Common myeloid progenitor, CD34-positive (primary cell): Measurements from ENCODE around the gene ALX3.

ENCODE experiments used
- CTCF ChIA-PET: fragments of 350-600 bp; sonication (Branson Sonifier 250); formaldehyde crosslinking; loops from one replicate; lab custom pipeline; 2021; ENCODE audit warnings: antibody characterized with exemption; lab: Charles Lee
- POLR2A ChIA-PET: fragments of 350-600 bp; sonication (Branson Sonifier 250); formaldehyde crosslinking; loops from one replicate; lab custom pipeline; 2021; ENCODE audit warnings: antibody characterized with exemption; lab: Charles Lee
- DNase-seq, 3 donors: peaks; one replicate each; pipeline versions ENCODE4 v3.0.0 to v3.0.0-alpha.2; 2013
- H3K27ac ChIP-seq, 2 experiments: 1 replicate in 1 of 2; 2 replicates in 1 of 2; pipeline ENCODE4 v1.7.0; 2013; ENCODE audit warnings: inconsistent platforms in 2 of 2, low read length in 2 of 2, mild to moderate bottlenecking in 2 of 2, low read depth in 1 of 2, moderate library complexity in 1 of 2; ENCODE audit not compliant: severe bottlenecking in 2 of 2, insufficient read depth in 1 of 2, poor library complexity in 1 of 2
- H3K27me3 ChIP-seq, 5 experiments: replicated peaks in 2 of 5; 1 replicate in 3 of 5; 2 replicates in 2 of 5; pipeline versions ENCODE4 v1.6.1 to v1.7.0; 2013; ENCODE audit warnings: low read length in 4 of 5, mild to moderate bottlenecking in 2 of 5, moderate library complexity in 2 of 5, inconsistent platforms in 1 of 5; ENCODE audit not compliant: insufficient read depth in 5 of 5, control insufficient read depth in 4 of 5
- H3K36me3 ChIP-seq, 4 experiments: 1 replicate in 2 of 4; 2 replicates in 2 of 4; pipeline versions ENCODE4 v1.6.1 to v1.7.0; 2013; ENCODE audit warnings: low read length in 3 of 4, control low read depth in 1 of 4, mild to moderate bottlenecking in 1 of 4; ENCODE audit not compliant: control insufficient read depth in 4 of 4, insufficient read depth in 4 of 4
- H3K4me1 ChIP-seq, 4 experiments: 1 replicate in 3 of 4; 2 replicates in 1 of 4; pipeline versions ENCODE4 v1.6.1 to v1.7.1; 2013; ENCODE audit warnings: low read length in 3 of 4, mild to moderate bottlenecking in 3 of 4, control low read depth in 1 of 4, inconsistent platforms in 1 of 4, moderate library complexity in 1 of 4; ENCODE audit not compliant: control insufficient read depth in 4 of 4, insufficient read depth in 4 of 4; ENCODE audit errors: control extremely low read depth in 1 of 4
- H3K4me3 ChIP-seq, 7 experiments: 1 replicate in 4 of 7; 2 replicates in 3 of 7; pipeline versions ENCODE4 v1.5.1 to v1.7.0; 2013; ENCODE audit warnings: mild to moderate bottlenecking in 7 of 7, low read length in 6 of 7, moderate library complexity in 6 of 7, inconsistent platforms in 2 of 7, low read depth in 2 of 7, control low read depth in 1 of 7; ENCODE audit not compliant: insufficient read depth in 4 of 7, control insufficient read depth in 1 of 7; ENCODE audit errors: extremely low read depth in 1 of 7
- H3K9me3 ChIP-seq, 5 experiments: 1 replicate in 4 of 5; 2 replicates in 1 of 5; pipeline versions ENCODE4 v1.6.1 to v1.7.1; 2013; ENCODE audit warnings: low read length in 4 of 5, mild to moderate bottlenecking in 2 of 5, inconsistent platforms in 1 of 5, low read depth in 1 of 5, moderate library complexity in 1 of 5; ENCODE audit not compliant: control insufficient read depth in 4 of 5, insufficient read depth in 2 of 5; ENCODE audit errors: control extremely low read depth in 1 of 5
- WGBS: methylation state at CpG from one replicate; pipeline ENCODE4 v1.1.5; 2013; ENCODE audit not compliant: insufficient coverage; 5-methylcytosine and 5-hydroxymethylcytosine counted together

The ALX3 gene

DNA sequence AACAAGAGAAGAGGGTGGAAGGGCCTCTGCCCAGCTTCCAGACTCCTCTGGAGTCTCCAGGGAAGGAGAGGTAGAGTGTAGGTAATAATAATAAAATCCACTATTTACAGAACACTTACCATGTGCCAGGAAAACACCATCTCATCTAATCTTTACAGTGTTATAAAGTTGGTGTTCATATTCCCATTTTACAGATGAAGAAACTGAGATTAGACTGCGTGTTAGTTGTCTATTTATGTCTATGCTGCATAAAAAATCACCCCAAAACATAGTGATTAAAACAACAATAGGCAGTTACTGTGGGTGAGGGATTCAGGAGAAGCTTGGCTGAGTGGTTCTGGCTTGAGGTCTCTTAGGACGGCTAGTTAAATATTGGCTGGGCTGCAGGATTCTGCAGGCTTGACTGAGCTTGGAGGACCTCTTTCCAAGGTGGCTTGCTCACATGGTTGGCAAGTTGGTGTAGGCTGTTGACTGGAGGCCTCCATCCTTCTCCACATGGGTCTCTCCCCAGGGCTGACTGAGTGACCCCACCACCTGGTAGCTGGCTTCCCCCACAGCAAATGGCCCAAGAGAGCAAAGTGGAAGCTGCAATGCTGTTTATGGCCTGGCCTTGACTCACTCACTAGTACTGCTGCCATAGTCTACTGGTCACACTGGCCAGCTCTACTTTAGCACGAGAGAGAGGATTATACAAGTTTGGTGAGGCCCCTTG, 6.5 kb upstream of the ALX3 start:
- CTCF ChIA-PET = interaction anchor here (1.4 to 10.2 kb wide), 7 partner anchors 10 to 40 kb away, joined by 3 to 58 read pairs (median 7); no protein-coding TSS in a partner anchor
- DNase-seq = no peak
- peaks cover 8 to 50% (median 41%) of the 10 kb centered on the region in 5 experiments for H3K27me3 ChIP-seq
- H3K4me1 ChIP-seq = peaks cover 0 to under 1% (median 0%) of the 10 kb centered on the region in 4 experiments
- H3K36me3 ChIP-seq = no peaks in the 10 kb centered on the region
- POLR2A ChIA-PET = no interaction called here
- no peak overlapping the region for H3K27ac ChIP-seq
- H3K4me3 ChIP-seq = no peak overlapping the region
- WGBS = 100% methylated on average over 1 of the region's 3 CpGs
- no peaks in the 10 kb centered on the region for H3K9me3 ChIP-seq

DNA sequence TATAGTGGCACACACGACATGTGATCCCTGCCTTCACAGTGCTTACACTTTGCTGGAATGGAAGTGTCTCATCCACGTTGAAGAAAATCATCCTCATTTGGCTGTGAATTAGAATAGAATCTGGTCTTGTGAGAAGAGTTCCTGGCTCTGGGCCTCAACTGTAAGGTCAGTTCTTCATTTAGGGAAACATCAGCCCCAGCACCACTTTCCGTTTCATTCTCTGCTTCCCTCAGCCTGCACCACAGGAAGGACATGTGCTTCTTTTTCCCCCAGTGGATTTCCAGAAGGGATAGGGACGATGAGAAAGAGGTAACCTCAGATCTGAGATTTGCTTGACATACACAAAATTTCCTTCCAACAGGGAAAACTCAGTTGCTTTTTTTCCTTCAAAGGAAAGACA, 3.7 kb upstream of the ALX3 start:
- peaks cover 0 to 18% (median 8%) of the 10 kb centered on the region in 4 experiments for H3K4me1 ChIP-seq
- no peaks in the 10 kb centered on the region for H3K36me3 ChIP-seq
- POLR2A ChIA-PET = no interaction called here
- no peaks in the 10 kb centered on the region for H3K9me3 ChIP-seq
- DNase-seq = no peak
- H3K4me3 ChIP-seq = no peak overlapping the region
- H3K27ac ChIP-seq = no peak overlapping the region
- CTCF ChIA-PET = interaction anchor here (10.2 kb wide), 1 partner anchor 16 kb away, joined by 58 read pairs; no protein-coding TSS in a partner anchor
- H3K27me3 ChIP-seq = peaks cover 8 to 65% (median 52%) of the 10 kb centered on the region in 5 experiments
- WGBS = 86% methylated on average over 1 of the region's 4 CpGs

DNA sequence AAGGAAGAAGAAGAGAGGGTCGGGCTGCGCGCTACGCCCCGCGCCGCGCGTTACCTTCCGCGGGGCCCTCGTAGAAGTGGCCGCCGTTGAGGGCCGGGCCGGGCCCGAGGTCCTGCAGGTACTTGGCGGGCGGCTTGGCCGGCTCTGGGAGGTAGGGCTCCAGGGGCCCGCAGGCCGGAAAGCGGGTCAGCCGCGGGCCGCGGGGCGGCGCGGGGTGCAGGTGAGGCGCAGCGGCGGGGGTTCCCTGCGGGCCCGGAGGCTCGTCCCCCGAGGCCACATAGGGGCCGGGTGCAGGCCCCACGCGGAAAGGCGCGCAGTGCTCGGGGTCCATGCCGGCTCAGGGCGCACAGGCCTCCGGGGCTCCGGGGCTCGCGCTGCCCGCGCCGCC, 196 bp downstream of the ALX3 start:
- Histone ChIP-seq H3K4me1 (peaks cover 0 to 36% (median 22%) of the 10 kb centered on the region in 4 experiments), H3K9me3 (no peaks in the 10 kb centered on the region), H3K36me3 (no peaks in the 10 kb centered on the region), H3K27me3 (peaks cover 8 to 94% (median 61%) of the 10 kb centered on the region in 5 experiments), H3K27ac (no peak overlapping the region), H3K4me3 (peak overlapping the region in 4 of 7 experiments; percentile 15 to 55 (median 42))
- peak in 1 of 3 donors; percentile 13 for DNase-seq
- POLR2A ChIA-PET = no interaction called here
- WGBS = under 1% methylated on average over 36 of the region's 52 CpGs
- CTCF ChIA-PET = interaction anchor here (1.4 to 10.2 kb wide), 3 partner anchors 11 to 36 kb away, joined by 6 to 58 read pairs (median 6); no protein-coding TSS in a partner anchor

DNA sequence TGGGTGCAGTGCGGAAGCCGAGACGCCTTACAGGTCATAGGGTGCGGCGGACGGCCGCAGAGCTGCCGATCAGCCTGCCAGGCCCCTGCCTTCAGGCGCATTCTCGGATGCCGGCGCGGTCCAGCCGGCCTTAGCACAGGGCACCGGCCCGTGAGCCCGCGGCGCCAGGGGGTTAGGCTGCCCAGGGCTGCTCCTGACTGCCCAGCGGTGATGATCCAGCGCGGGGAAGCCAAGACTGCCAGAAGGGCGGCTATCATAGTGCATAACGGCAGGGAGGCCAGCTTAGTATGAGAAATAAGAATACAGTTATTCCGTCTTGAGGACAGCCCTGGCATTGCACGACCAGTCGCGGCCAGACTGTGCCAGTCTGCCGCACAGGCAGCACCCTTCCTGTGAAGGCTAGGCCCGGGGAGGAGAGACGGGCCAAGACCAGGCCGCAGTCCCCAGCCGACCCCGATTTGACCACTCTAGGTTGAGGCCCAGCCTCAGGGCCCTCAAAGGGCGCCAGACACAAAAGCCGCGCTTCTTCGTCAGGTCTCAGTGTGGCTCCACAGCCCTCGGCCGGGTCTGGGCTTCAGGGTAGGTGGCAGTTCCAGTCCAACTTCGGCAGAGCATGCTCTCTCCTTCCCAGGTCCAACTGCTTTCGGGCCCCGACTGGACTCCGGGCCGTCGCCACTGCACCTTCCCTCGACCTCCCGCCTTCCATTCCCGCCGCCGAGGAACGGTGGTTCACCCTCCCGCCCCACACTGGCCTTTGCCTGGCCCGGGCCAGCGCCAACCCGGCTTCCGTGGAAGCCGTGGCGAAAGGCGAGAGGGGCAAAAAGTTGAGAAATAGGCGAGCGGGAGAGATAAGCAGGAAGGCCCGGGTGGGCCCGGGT, 829 bp downstream of the ALX3 start:
- Histone ChIP-seq H3K27me3 (peaks cover 8 to 94% (median 62%) of the 10 kb centered on the region in 5 experiments), H3K27ac (no peak overlapping the region), H3K4me1 (peaks cover 0 to 36% (median 22%) of the 10 kb centered on the region in 4 experiments), H3K36me3 (no peaks in the 10 kb centered on the region), H3K9me3 (no peaks in the 10 kb centered on the region), H3K4me3 (peak overlapping the region in 4 of 7 experiments; percentile 15 to 55 (median 42))
- ChIA-PET CTCF (interaction anchor here (0.9 to 1.4 kb wide), 3 partner anchors 10 to 19 kb away, joined by 3 to 6 read pairs (median 5); no protein-coding TSS in a partner anchor), POLR2A (no interaction called here)
- DNase-seq = peak; percentile 18 to 67 (median 60)
- WGBS = 5% methylated on average over 54 of the region's 64 CpGs

DNA sequence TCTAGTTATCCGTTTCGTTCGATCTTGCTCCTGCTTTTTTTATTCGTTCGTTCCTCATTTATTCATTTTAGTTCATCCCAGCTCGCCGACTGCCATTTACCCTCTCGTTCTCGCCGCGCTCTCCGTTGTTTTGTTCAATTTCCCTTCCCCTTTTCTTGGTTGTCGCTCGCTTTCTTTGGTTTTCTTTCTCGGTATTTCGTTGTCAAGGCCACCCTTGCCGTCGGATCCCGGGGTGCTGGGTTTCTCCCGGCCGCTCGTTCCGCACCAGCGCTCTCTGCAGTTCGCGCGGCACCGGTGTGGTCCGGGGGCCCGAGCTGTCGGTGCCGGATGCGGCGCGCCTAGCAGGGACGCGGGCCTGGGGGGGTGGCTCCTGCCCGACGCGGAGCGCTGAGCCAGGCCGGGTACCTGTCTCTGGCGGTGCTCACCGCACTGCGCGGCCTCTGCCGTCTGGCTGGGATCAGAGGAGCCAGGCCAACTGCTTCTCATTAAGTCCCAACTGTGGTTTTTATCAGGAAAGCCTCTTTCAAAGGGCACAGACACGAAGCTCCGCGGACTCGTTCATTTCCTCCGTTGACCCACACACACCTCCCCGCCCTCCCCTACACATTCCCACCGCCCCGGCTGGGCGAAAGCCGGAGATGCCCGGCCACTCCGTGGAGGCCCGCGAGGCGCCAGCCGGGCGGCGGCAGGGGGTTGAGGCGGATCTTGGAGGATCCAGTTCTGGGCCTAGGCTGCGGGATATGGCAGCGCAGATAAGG, 1.6 kb downstream of the ALX3 start:
- no peaks in the 10 kb centered on the region for H3K36me3 ChIP-seq
- peak; percentile 22 to 59 (median 56) for DNase-seq
- no peaks in the 10 kb centered on the region for H3K9me3 ChIP-seq
- ChIA-PET POLR2A (no interaction called here), CTCF (interaction anchor here (0.9 to 1.4 kb wide), 3 partner anchors 9 to 19 kb away, joined by 3 to 6 read pairs (median 5); no protein-coding TSS in a partner anchor)
- peaks cover 8 to 89% (median 56%) of the 10 kb centered on the region in 5 experiments for H3K27me3 ChIP-seq
- H3K27ac ChIP-seq = no peak overlapping the region
- WGBS = 5% methylated on average over 54 of the region's 68 CpGs
- H3K4me3 ChIP-seq = peak overlapping the region in 4 of 7 experiments; percentile 4 to 42 (median 27)
- H3K4me1 ChIP-seq = peaks cover 0 to 36% (median 22%) of the 10 kb centered on the region in 4 experiments

DNA sequence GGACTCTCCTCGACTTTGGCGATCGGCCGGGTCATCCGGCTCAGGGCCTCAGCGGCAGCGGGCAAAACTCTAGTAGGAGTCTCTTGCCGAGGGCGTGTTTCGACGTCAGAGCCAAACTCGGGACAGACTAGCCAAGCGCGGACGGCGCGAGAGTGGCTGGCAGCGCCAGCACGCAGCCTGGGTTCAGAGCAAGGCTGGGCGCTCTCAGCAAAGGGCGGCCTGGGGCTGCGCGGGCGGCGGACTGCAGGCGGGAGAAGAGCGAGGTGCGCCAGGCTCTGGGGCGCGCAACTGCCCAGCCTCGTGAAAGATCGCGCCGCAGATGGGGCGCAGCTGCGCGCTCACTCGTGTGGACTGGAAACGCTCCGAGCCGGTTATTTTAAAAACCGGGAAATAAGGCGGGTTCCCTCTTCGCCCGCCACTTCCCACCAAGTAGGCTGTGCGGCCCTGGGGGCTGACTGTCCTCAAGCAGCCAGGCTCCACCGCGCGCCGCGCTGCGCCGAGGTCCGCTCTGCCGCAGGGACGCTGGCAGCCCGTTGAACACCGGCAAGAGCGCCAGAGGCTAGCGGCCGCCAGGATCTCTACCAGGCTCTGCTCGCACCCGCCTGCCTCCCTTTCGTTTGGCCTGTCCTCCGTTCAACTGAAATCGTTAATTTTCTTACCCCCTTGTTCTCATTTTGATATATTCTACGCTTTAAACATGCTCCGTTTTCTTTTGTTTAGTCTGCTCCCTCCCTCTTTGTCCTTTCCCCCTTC, 2.4 kb downstream of the ALX3 start:
- ChIA-PET POLR2A (no interaction called here), CTCF (interaction anchor here (1.3 to 6.7 kb wide), 5 partner anchors 8 to 37 kb away, joined by 5 to 44 read pairs (median 20); no protein-coding TSS in a partner anchor)
- no peak overlapping the region for H3K27ac ChIP-seq
- H3K4me1 ChIP-seq = peaks cover 0 to 36% (median 22%) of the 10 kb centered on the region in 4 experiments
- peak in 2 of 3 donors; percentile 40 to 57 for DNase-seq
- 6% methylated on average over 65 of the region's 68 CpGs for WGBS
- no peaks in the 10 kb centered on the region for H3K36me3 ChIP-seq
- peak overlapping the region in 5 of 7 experiments; percentile 16 to 42 (median 38) for H3K4me3 ChIP-seq
- H3K27me3 ChIP-seq = peaks cover 4 to 81% (median 51%) of the 10 kb centered on the region in 5 experiments
- H3K9me3 ChIP-seq = no peaks in the 10 kb centered on the region
